ENCODE data around the gene STN1. TPM values are rescaled to one million over a fixed set of nuclear protein-coding genes. Genes with fewer than 3 reads are reported as not detected.
A peak's percentile ranks its signal among the peaks of the same experiment; 100 is the strongest.

The STN1 gene
- total RNA-seq, 1 donor from 2014 or later = 24.5 TPM

DNA sequence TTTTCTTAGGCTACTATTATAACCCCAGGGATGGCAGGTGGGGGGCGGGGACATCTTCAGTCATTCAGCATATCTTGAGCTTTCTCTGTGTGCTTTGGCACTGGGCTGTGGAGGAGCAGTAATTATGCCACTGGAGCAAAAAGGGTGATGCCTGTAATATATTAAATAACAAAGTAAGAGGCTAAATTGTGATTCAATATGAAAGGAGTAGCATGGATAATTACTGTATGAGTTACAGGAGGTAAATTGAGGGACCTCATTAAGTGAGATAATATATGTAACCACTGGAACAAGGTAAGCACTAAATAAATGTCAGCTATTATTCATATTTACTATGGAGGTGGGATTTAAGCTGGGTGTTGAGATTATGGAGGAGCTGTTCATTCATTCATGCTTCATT lies 3.3 kb upstream of the STN1 start:
- intact Hi-C loops (cut with DNase I) = no loop called here
- Histone ChIP-seq H3K27me3 (no peaks in the 10 kb centered on the region), H3K36me3 (no peaks in the 10 kb centered on the region), H3K27ac (no peak overlapping the region), H3K4me3 (no peak overlapping the region), H3K9me3 (no peaks in the 10 kb centered on the region), H3K4me1 (peaks cover 5 to 6% of the 10 kb centered on the region in 2 donors)
- DNase-seq (ENCODE audit: low spot score in 2 of 2) = no peak
- TF ChIP-seq, protein P1, sequence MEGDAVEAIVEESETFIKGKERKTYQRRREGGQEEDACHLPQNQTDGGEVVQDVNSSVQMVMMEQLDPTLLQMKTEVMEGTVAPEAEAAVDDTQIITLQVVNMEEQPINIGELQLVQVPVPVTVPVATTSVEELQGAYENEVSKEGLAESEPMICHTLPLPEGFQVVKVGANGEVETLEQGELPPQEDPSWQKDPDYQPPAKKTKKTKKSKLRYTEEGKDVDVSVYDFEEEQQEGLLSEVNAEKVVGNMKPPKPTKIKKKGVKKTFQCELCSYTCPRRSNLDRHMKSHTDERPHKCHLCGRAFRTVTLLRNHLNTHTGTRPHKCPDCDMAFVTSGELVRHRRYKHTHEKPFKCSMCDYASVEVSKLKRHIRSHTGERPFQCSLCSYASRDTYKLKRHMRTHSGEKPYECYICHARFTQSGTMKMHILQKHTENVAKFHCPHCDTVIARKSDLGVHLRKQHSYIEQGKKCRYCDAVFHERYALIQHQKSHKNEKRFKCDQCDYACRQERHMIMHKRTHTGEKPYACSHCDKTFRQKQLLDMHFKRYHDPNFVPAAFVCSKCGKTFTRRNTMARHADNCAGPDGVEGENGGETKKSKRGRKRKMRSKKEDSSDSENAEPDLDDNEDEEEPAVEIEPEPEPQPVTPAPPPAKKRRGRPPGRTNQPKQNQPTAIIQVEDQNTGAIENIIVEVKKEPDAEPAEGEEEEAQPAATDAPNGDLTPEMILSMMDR (IDR thresholded peaks at IDR 0.05) = no peak

DNA sequence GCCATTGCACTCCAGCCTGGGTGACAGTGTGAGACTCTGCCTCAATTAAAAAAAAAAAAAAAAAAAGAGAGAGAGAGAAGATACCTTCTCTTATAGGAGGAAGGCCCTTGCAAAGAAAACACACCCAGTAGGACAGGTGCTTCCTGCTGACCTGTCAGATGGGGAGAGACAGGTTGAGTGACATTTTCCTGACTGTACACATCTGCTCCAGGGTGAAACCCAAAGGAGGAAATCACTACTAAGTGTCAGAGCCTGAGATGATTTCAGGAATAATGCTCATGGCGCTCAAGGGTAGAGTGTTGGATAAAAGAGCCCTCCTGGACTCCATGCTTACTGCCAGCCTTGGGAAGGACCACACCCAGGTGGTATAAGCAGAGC lies 1.7 kb upstream of the STN1 start:
- DNase-seq (ENCODE audit: low spot score in 2 of 2) = no peak
- peaks cover 6 to 13% of the 10 kb centered on the region in 2 donors for H3K4me1 ChIP-seq
- H3K4me3 ChIP-seq = no peak overlapping the region
- TF ChIP-seq, protein P1 (IDR thresholded peaks at IDR 0.05) = no peak
- no peaks in the 10 kb centered on the region for H3K27me3 ChIP-seq
- intact Hi-C loops (cut with DNase I) = loop anchor here (2.0 kb wide), 1 partner anchor 31 kb away; no protein-coding TSS in a partner anchor
- H3K36me3 ChIP-seq = no peaks in the 10 kb centered on the region
- H3K27ac ChIP-seq = no peak overlapping the region
- H3K9me3 ChIP-seq = no peaks in the 10 kb centered on the region

- Histone ChIP-seq H3K9me3 (no peaks in the 10 kb centered on the region), H3K36me3 (no peaks in the 10 kb centered on the region), H3K4me3 (peak overlapping the region; percentile 76 to 91), H3K27me3 (no peaks in the 10 kb centered on the region), H3K4me1 (peaks cover 6 to 16% of the 10 kb centered on the region in 2 donors), H3K27ac (peak overlapping the region; percentile 96 to 97)
- TF ChIP-seq, protein P1 (IDR thresholded peaks at IDR 0.05) = no peak
- intact Hi-C loops (cut with DNase I) = loop anchor here (1.0 to 2.0 kb wide), 4 partner anchors 9 to 204 kb away; partner anchors contain the start of gene SLK
- DNase-seq (ENCODE audit: low spot score in 2 of 2) = peak in 1 of 2 donors; percentile 73
These were observed 507 bp downstream of the STN1 start for GRCh38 chr10:103917302-103918052.

DNA sequence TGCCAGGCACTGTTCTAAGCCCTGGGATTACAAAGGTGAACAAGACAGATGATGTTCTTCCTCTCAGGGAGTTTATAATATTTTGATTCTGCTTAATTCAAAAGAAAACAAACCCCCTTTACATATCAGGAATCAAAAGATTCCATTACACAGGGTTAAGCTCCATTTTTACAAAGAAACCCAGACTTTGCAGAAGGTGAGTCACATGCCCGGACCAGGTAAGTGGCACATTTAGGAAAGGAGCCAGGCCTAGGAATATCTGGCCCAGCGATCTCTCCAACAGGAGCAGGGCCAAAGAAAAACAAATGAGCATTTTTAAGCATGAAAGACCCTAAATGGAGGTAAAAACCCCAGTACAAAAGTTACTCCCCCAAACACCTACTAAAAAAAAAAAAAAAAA lies 1.1 kb downstream of the STN1 start:
- TF ChIP-seq, protein P1 (IDR thresholded peaks at IDR 0.05) = no peak
- peak overlapping the region; percentile 76 to 91 for H3K4me3 ChIP-seq
- peak overlapping the region; percentile 96 to 97 for H3K27ac ChIP-seq
- H3K36me3 ChIP-seq = no peaks in the 10 kb centered on the region
- intact Hi-C loops (cut with DNase I) = no loop called here
- no peaks in the 10 kb centered on the region for H3K27me3 ChIP-seq
- peaks cover 6 to 16% of the 10 kb centered on the region in 2 donors for H3K4me1 ChIP-seq
- H3K9me3 ChIP-seq = no peaks in the 10 kb centered on the region
- DNase-seq (ENCODE audit: low spot score in 2 of 2) = no peak

- Histone ChIP-seq H3K36me3 (no peaks in the 10 kb centered on the region), H3K4me1 (peaks cover 6 to 17% of the 10 kb centered on the region in 2 donors), H3K27me3 (no peaks in the 10 kb centered on the region), H3K4me3 (peak overlapping the region; percentile 76 to 91), H3K27ac (peak overlapping the region; percentile 96 to 97), H3K9me3 (no peaks in the 10 kb centered on the region)
- DNase-seq (ENCODE audit: low spot score in 2 of 2) = no peak
- intact Hi-C loops (cut with DNase I) = no loop called here
- TF ChIP-seq, protein P1 (IDR thresholded peaks at IDR 0.05) = no peak
These were observed 1.7 kb downstream of the STN1 start for GRCh38 chr10:103916254-103916653.

Data from ascending aorta (tissue), 2 donors.